Measurements from ENCODE around the gene LNX2.

LNX2 gene

DNA sequence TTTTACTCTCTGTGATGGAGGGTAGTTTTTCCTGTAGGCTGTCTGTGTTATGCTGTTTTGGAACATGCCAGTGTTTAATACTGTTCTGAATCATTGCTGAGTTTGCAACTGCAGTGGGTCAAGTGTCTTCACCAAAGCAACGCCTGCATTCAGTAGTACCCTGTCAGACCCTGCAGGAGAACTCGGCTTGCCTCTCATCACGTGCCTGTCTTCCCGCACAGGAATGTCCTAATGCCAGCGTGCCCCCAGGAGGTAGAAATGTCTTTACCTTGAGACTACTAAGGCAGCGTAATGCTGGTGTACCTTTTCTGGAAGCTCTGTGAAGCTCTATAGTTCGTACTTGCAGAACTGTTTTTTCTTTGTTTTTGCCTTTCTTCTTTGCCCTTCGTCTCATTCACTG lies 43.6 kb upstream of the LNX2 start:
- Histone ChIP-seq H3K36me3 (ENCODE audit: low read depth) (peaks cover 14% of the 10 kb centered on the region), H3K4me1 (ENCODE audit: insufficient read depth, poor library complexity, severe bottlenecking) (peaks cover 1% of the 10 kb centered on the region), H3K27ac (ENCODE audit: poor library complexity, severe bottlenecking) (no peak overlapping the region), H3K27me3 (ENCODE audit: insufficient read depth, poor library complexity, severe bottlenecking) (no peaks in the 10 kb centered on the region), H3K4me3 (ENCODE audit: severe bottlenecking) (no peak overlapping the region), H3K9me3 (ENCODE audit: severe bottlenecking) (no peaks in the 10 kb centered on the region)
- ATAC-seq (ENCODE audit: low read depth) (no peak), DNase-seq (ENCODE audit: low spot score) (no peak)
- TF ChIP-seq, protein P1, sequence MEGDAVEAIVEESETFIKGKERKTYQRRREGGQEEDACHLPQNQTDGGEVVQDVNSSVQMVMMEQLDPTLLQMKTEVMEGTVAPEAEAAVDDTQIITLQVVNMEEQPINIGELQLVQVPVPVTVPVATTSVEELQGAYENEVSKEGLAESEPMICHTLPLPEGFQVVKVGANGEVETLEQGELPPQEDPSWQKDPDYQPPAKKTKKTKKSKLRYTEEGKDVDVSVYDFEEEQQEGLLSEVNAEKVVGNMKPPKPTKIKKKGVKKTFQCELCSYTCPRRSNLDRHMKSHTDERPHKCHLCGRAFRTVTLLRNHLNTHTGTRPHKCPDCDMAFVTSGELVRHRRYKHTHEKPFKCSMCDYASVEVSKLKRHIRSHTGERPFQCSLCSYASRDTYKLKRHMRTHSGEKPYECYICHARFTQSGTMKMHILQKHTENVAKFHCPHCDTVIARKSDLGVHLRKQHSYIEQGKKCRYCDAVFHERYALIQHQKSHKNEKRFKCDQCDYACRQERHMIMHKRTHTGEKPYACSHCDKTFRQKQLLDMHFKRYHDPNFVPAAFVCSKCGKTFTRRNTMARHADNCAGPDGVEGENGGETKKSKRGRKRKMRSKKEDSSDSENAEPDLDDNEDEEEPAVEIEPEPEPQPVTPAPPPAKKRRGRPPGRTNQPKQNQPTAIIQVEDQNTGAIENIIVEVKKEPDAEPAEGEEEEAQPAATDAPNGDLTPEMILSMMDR (IDR thresholded peaks at IDR 0.05; ENCODE audit: poor library complexity, severe bottlenecking): no peak

- ATAC-seq (ENCODE audit: low read depth) (no peak), DNase-seq (ENCODE audit: low spot score) (no peak)
- Histone ChIP-seq H3K4me3 (ENCODE audit: severe bottlenecking) (no peak overlapping the region), H3K27me3 (ENCODE audit: insufficient read depth, poor library complexity, severe bottlenecking) (no peaks in the 10 kb centered on the region), H3K9me3 (ENCODE audit: severe bottlenecking) (no peaks in the 10 kb centered on the region), H3K27ac (ENCODE audit: poor library complexity, severe bottlenecking) (no peak overlapping the region), H3K4me1 (ENCODE audit: insufficient read depth, poor library complexity, severe bottlenecking) (peaks cover 11% of the 10 kb centered on the region), H3K36me3 (ENCODE audit: low read depth) (peaks cover 17% of the 10 kb centered on the region)
- TF ChIP-seq, protein P1 (IDR thresholded peaks at IDR 0.05; ENCODE audit: poor library complexity, severe bottlenecking): no peak
Observed at GRCh38 chr13:27662738-27663470, 42.6 kb upstream of the LNX2 start.

DNA sequence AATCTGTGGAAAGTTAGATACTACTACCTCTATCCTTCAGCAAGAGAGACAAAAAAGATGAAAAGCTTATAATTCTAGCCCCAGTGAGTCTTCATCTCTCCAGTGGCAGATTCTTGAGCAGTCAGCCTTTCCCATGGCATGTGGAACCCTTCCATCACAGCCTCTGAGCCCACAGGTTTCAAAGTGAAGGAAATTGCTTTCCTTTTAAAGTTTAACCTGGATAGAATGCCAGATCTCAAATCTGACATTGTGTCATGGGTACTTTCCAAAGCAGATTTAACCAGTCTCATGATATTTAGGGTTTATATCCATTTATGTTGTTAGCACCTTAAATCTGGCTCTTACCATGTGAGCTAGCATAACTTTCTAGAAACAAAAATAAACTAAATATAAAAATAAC lies 40.7 kb upstream of the LNX2 start:
- peaks cover 16% of the 10 kb centered on the region for H3K4me1 ChIP-seq (ENCODE audit: insufficient read depth, poor library complexity, severe bottlenecking)
- H3K9me3 ChIP-seq (ENCODE audit: severe bottlenecking): no peaks in the 10 kb centered on the region
- ATAC-seq (ENCODE audit: low read depth): no peak
- DNase-seq (ENCODE audit: low spot score): no peak
- TF ChIP-seq, protein P1 (IDR thresholded peaks at IDR 0.05; ENCODE audit: poor library complexity, severe bottlenecking): no peak
- no peaks in the 10 kb centered on the region for H3K27me3 ChIP-seq (ENCODE audit: insufficient read depth, poor library complexity, severe bottlenecking)
- H3K36me3 ChIP-seq (ENCODE audit: low read depth): peaks cover 11% of the 10 kb centered on the region; the same call in 1 of the 2 replicates
- no peak overlapping the region for H3K4me3 ChIP-seq (ENCODE audit: severe bottlenecking)
- H3K27ac ChIP-seq (ENCODE audit: poor library complexity, severe bottlenecking): no peak overlapping the region

DNA sequence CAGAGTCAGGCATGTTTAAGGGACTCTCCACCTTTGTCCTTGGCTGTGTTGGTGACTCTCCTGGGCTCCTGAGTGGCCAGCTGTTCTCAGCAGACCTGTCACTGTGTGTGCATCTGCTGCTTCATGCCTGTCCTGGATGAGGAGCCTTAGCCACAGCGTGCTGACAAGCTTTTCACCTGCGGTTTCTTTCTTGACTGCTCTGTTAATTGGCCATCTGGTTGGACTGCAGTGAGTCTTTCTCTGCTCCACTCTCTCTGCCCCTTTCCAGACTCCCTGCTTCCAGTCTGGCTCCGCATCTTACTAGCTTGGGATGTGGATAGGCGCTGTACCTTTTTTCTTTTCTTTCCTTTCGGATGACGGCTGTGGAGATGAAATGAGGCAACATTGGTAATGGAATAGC lies 40.2 kb upstream of the LNX2 start:
- no peaks in the 10 kb centered on the region for H3K9me3 ChIP-seq (ENCODE audit: severe bottlenecking)
- H3K4me1 ChIP-seq (ENCODE audit: insufficient read depth, poor library complexity, severe bottlenecking): peaks cover 16% of the 10 kb centered on the region
- no peak overlapping the region for H3K27ac ChIP-seq (ENCODE audit: poor library complexity, severe bottlenecking)
- no peak overlapping the region for H3K4me3 ChIP-seq (ENCODE audit: severe bottlenecking)
- peaks cover 14% of the 10 kb centered on the region; the same call in 1 of the 2 replicates for H3K36me3 ChIP-seq (ENCODE audit: low read depth)
- DNase-seq (ENCODE audit: low spot score) (no peak), ATAC-seq (ENCODE audit: low read depth) (no peak)
- no peaks in the 10 kb centered on the region for H3K27me3 ChIP-seq (ENCODE audit: insufficient read depth, poor library complexity, severe bottlenecking)
- TF ChIP-seq, protein P1 (IDR thresholded peaks at IDR 0.05; ENCODE audit: poor library complexity, severe bottlenecking): no peak

All from RWPE2 (cell line).